BLaER1 treated with 17β-estradiol and CSF1 and Interleukin-3, amounts not matched to agents 10 nM and 100 nM (cell line): ENCODE results near the gene STRADA.
A peak's percentile ranks its signal among the peaks of the same experiment; 100 is the strongest.

Source experiments
- H3K27ac ChIP-seq, 11 experiments: shearing (Covaris generic); formaldehyde crosslinking; 2 replicates each; pipeline ENCODE4 v1.8.1; 2022
- H3K27me3 ChIP-seq, 11 experiments: shearing (Covaris generic); formaldehyde crosslinking; 2 replicates each; pipeline ENCODE4 v1.8.1; 2022
- H3K36me3 ChIP-seq, 11 experiments: shearing (Covaris generic); formaldehyde crosslinking; 2 replicates each; pipeline ENCODE4 v1.8.1; 2022
- H3K4me1 ChIP-seq, 10 experiments: shearing (Covaris generic); formaldehyde crosslinking; 2 replicates each; pipeline ENCODE4 v1.8.1; 2022
- H3K4me2 ChIP-seq, 11 experiments: shearing (Covaris generic); formaldehyde crosslinking; 2 replicates each; pipeline ENCODE4 v1.8.1; 2022
- H3K4me3 ChIP-seq, 10 experiments: shearing (Covaris generic); formaldehyde crosslinking; 2 replicates each; pipeline ENCODE4 v1.8.1; 2022
- H3K9ac ChIP-seq, 11 experiments: shearing (Covaris generic); formaldehyde crosslinking; 2 replicates each; pipeline ENCODE4 v1.8.1; 2022
- H3K9me3 ChIP-seq, 11 experiments: shearing (Covaris generic); formaldehyde crosslinking; replicated peaks in 1 of 11; 2 replicates each; pipeline ENCODE4 v1.8.1; 2022
- H4K20me1 ChIP-seq, 11 experiments: shearing (Covaris generic); formaldehyde crosslinking; 2 replicates each; pipeline ENCODE4 v1.8.1; 2022
- Cebpa-rat ChIP-seq, 11 experiments: shearing (Covaris generic); IDR thresholded peaks; 2 replicates each; pipeline ENCODE4 v1.8.1; 2022

Gene STRADA

DNA sequence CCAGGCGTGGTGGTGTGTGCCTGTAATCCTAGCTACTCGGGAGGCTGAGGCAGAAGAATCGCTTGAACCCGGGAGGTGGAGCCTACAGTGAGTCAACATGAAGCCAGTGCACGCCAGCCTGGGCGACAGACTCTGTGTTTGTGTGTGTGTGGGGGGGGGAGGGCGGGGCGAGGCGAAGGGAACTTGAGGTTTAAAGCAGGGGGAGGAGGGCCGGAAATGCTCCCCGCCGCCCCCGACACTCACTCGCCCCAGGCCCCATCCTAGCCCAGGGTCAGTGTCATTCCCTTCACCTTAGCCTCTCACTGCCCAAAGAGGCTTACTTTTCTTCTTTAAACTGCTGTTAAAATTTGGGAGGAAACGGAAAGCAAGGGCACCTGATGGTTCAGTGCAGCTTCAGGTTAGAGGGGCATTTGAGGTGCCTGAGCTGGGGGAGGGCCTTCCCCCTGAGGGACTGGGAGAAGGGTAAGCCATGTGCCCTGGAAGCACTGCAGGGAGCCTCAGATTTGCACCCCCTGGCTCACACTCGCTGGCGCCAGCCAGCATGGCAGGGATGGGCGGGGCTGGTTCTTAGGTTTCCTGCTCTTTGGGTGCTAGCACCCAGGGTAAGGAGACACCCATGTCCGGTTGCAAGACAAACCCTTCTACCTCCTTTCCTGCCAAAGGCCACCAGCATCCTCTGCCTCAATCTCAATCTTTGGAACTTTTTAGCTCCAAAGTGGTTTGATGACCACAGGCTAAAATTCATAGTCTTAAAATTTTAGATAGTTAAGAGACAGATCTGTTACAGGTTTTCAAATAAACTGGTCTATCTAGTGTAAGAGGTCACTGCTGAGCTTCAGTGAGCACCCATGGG is 39.5 kb downstream of the STRADA start:
- Histone ChIP-seq H3K4me2 (peak overlapping the region; percentile 89 to 99 (median 96)), H3K9ac (peak overlapping the region; percentile 89 to 99 (median 97)), H3K36me3 (peaks cover 35 to 65% (median 51%) of the 10 kb centered on the region in 11 experiments), H3K4me1 (peaks cover 76 to 84% (median 78%) of the 10 kb centered on the region in 10 experiments), H3K27ac (peak overlapping the region in 10 of 11 experiments; percentile 90 to 100 (median 100); a peak in 20 of 22 replicates), H3K4me3 (peak overlapping the region; percentile 64 to 99 (median 89)), H3K9me3 (no peaks in the 10 kb centered on the region), H4K20me1 (peaks cover 6 to 71% (median 61%) of the 10 kb centered on the region in 11 experiments; a peak in 20 of 22 replicates), H3K27me3 (no peaks in the 10 kb centered on the region)
- no peak for TF ChIP-seq Cebpa-rat (IDR thresholded peaks at IDR 0.05)

DNA sequence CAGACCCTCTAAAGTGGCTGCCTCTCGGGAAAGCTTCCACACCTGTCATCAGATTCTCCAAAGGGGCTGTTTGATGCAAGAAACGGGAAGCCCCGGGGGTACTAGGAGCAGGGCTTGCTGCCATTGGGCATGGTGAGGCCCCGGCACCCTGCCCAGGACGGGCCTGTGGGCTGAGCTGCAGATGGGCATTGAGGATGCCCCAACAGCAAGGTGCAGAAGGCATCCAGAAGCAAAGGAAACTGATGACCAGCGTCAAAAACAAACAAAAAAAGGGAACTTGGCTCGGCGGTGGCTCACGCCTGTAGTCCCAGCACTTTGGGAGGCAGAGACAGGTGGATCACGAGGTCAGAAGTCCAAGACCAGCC is 40.2 kb downstream of the STRADA start:
- Histone ChIP-seq H3K4me3 (peak overlapping the region; percentile 64 to 99 (median 89)), H3K4me1 (peaks cover 76 to 84% (median 78%) of the 10 kb centered on the region in 10 experiments)

DNA sequence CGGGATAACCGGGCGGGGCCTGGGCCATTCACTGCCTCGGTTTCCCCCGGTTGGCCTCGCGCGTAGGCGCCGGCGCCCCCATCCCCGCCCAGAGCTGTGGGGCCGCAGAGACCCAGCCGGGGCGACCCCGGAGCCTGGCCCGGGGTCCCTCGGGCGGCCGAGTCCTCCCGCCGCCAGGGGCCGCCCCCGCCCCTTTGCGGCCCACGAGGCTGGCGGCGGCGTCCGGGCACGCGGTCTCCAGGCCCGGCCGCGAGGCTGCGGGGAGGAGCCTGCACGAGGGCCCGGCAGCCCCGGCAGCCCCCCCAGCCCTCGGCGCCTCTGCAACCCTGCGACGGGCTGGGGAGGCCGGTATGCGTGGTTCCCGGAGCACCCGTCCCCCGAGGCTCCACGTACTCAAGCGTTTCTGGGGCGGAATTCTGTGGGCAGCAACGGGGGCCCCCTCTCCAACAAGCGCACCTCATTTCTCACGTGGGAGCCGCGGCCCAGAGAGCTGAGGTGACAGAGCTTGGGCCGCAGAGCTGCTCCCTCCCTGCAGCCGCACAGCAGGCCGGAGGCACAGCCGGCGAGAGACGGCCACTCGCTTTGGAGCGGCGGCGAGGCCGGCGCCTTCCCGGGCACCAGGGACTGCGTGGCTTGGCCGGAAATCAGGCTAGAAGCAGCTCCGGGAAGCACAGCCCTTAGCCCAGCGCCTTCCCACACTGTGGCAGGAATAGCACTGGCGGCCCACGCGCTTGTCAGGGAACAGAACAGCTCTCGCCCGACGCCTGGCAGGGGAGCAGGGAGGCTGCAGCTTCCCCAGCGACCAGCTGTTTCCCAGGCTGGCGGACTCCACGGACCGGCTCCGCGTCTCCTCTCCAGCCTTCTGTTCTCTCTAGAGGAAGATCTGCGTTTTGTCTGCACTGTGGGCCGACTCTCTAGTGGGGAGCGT is 40.8 kb downstream of the STRADA start:
- H3K9ac ChIP-seq = peak overlapping the region; percentile 89 to 99 (median 97)
- TF ChIP-seq Cebpa-rat (IDR thresholded peaks at IDR 0.05) = no peak
- H3K4me3 ChIP-seq = peak overlapping the region; percentile 64 to 99 (median 89)
- H3K27me3 ChIP-seq = no peaks in the 10 kb centered on the region
- H3K9me3 ChIP-seq = no peaks in the 10 kb centered on the region
- peaks cover 19 to 71% (median 62%) of the 10 kb centered on the region in 11 experiments; a peak in 21 of 22 replicates for H4K20me1 ChIP-seq
- H3K36me3 ChIP-seq = peaks cover 28 to 65% (median 51%) of the 10 kb centered on the region in 11 experiments; a peak in 21 of 22 replicates
- peak overlapping the region; percentile 89 to 99 (median 96) for H3K4me2 ChIP-seq
- H3K27ac ChIP-seq = peak overlapping the region; percentile 86 to 100 (median 99)
- peaks cover 76 to 84% (median 78%) of the 10 kb centered on the region in 10 experiments for H3K4me1 ChIP-seq

More for the DNA sequence above, 40.2 kb downstream of the STRADA start:
- peaks cover 13 to 71% (median 62%) of the 10 kb centered on the region in 11 experiments; a peak in 21 of 22 replicates for H4K20me1 ChIP-seq
- no peaks in the 10 kb centered on the region for H3K27me3 ChIP-seq
- H3K36me3 ChIP-seq = peaks cover 31 to 65% (median 51%) of the 10 kb centered on the region in 11 experiments
- peak overlapping the region; percentile 89 to 99 (median 97); a peak in 21 of 22 replicates for H3K9ac ChIP-seq
- H3K9me3 ChIP-seq = no peaks in the 10 kb centered on the region
- H3K27ac ChIP-seq = peak overlapping the region; percentile 86 to 100 (median 99)
- no peak for TF ChIP-seq Cebpa-rat (IDR thresholded peaks at IDR 0.05)
- peak overlapping the region; percentile 89 to 99 (median 96) for H3K4me2 ChIP-seq

DNA sequence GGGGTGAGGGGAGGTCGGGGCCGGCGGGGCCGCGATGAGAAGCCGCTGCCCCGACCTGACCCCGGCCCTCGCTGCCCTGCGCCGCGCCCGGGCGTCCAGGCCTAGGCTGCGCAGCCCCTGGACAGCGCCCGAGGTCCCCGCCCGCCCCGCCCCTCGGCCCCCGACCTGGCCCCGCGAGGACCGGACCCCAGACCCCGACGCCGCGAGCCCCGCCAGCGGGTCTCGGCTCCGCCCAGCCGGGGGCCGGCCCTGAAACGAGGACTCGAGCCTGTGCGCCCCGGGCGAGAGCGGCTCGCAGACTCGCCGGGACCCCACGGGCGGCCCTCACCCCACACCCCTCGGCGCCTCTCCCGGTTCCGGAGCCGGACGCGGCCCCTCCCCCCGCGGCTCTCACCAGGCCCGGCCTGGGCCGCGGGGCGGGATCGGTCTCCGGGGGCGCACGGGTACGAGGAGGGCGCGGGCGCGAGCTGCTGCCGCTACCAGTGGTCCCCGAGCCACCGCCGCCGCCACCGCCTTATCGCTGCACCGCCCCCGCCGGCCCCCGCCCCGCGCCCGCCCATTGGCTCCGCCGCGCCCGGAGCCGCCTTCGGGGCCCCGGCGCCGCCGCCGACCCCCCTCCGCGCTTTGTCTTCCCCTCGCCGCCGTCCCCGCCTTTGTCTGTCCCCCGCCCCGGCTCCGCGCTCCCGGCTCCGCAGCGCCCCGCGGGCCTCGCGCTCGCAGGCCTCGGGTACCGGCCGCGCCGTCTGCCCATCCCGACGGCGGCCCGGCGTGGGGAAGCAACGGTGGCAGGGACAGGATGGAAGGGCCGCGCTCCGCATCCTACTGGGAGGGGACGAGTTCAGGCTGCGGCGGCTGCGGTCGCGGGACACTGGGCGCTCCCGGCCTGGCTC is 41.7 kb downstream of the STRADA start, which contains the start of gene LIMD2:
Gene LIMD2 (minus strand): TSS at position 488 of the 890 bp plus-strand sequence. CDS start 827 bp downstream, outside the sequence.
- peak within 1 kb of the TSS; percentile 86 to 100 (median 99) for H3K27ac ChIP-seq
- no peak for TF ChIP-seq Cebpa-rat (IDR thresholded peaks at IDR 0.05)
- H3K27me3 ChIP-seq = no peaks in the 10 kb centered on the region
- peaks cover 22 to 61% (median 48%) of the 10 kb centered on the region in 11 experiments; a peak in 21 of 22 replicates for H3K36me3 ChIP-seq
- peak within 1 kb of the TSS; percentile 89 to 99 (median 97) for H3K9ac ChIP-seq
- peak within 1 kb of the TSS; percentile 93 to 100 (median 99) for H3K4me2 ChIP-seq
- H3K4me3 ChIP-seq = peak within 1 kb of the TSS; percentile 64 to 99 (median 89)
- no peaks in the 10 kb centered on the region for H3K9me3 ChIP-seq
- H3K4me1 ChIP-seq = peaks cover 76 to 84% (median 78%) of the 10 kb centered on the region in 10 experiments
- peaks cover 28 to 71% (median 62%) of the 10 kb centered on the region in 11 experiments; a peak in 21 of 22 replicates for H4K20me1 ChIP-seq

DNA sequence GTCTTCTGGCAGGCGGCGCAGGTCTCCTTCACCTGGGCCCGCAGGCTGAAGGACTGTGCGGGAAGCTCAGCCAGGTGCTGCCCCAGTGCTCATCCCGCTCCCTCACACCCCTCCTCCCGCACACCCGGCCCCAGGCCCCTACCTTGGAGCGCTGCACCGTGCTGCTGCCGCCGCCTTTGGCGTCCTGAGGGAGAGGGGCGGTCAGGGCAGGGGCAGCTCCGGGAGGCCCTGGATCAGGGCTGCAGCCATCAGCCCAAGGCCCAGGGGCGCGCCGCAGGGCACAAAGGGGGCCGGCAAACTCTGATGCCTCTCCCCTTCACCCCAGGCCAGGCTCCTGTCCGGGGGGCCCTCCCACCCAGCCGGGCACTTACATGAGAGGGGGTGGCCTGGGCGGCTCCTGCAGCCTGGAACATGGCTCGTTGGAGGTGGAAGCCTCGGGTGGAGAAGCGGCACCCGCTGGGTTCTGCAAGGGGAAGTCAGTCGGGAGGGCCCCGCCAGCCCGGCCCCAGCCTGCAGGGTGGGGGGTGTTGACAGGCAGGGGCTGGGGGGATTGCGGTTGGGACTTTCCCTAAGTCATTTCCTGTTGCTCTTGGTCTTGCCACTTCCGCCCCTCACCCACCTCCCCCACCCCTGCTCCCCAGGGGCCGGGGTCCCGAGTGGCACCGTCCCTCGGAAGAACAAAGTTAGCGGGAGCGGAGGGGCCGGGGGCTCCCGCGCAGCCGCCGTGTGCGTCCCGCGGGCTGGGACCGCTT is 42.5 kb downstream of the STRADA start:
- Histone ChIP-seq H3K4me1 (peaks cover 77 to 88% (median 80%) of the 10 kb centered on the region in 10 experiments), H3K9ac (peak overlapping the region; percentile 89 to 99 (median 97)), H3K36me3 (peaks cover 23 to 60% (median 48%) of the 10 kb centered on the region in 11 experiments), H3K4me2 (peak overlapping the region; percentile 93 to 100 (median 99)), H3K27ac (peak overlapping the region; percentile 86 to 100 (median 99)), H3K4me3 (peak overlapping the region; percentile 64 to 99 (median 89)), H4K20me1 (peaks cover 37 to 72% (median 66%) of the 10 kb centered on the region in 11 experiments; a peak in 21 of 22 replicates), H3K9me3 (no peaks in the 10 kb centered on the region), H3K27me3 (no peaks in the 10 kb centered on the region)
- no peak; a peak in 1 of 22 replicates for TF ChIP-seq Cebpa-rat (IDR thresholded peaks at IDR 0.05)

DNA sequence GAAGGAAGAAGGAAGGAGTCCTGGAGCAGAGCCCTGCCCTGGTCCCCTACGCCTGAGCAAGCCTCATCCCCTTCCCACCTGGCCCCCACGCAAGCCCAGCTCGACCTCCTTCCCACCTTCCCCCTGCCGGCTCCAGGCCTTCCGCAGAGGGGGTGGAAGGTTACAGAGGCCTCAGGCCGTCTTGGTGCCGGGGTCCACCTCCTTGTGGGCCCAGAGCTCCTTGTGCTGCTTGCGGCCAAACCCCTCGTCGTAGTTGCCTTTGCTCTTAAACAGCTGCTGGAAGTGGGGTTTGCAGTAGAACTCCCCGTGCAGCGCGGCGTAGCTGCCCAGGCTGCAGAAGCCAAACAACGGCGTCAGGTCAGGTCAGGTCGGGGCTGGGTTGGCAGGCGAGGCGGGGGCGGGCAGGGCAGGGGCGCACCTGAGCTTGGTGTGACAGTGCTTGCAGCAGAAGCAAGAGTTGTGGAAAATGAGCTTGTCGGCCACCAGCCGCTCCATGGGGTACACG is 43.2 kb downstream of the STRADA start:
- peak overlapping the region; percentile 64 to 99 (median 89) for H3K4me3 ChIP-seq
- peak overlapping the region; percentile 93 to 100 (median 99) for H3K4me2 ChIP-seq
- peak overlapping the region; percentile 86 to 100 (median 99); a peak in 21 of 22 replicates for H3K27ac ChIP-seq
- H3K36me3 ChIP-seq = peaks cover 23 to 60% (median 48%) of the 10 kb centered on the region in 11 experiments
- peak overlapping the region; percentile 89 to 99 (median 97) for H3K9ac ChIP-seq
- no peaks in the 10 kb centered on the region for H3K27me3 ChIP-seq
- no peaks in the 10 kb centered on the region for H3K9me3 ChIP-seq
- peaks cover 77 to 88% (median 79%) of the 10 kb centered on the region in 10 experiments for H3K4me1 ChIP-seq
- H4K20me1 ChIP-seq = peaks cover 40 to 72% (median 59%) of the 10 kb centered on the region in 11 experiments; a peak in 21 of 22 replicates
- no peak for TF ChIP-seq Cebpa-rat (IDR thresholded peaks at IDR 0.05)
